H9 (cell line): ENCODE results near the gene FMN1. TPM values are rescaled to one million over a fixed set of nuclear protein-coding genes. Genes with fewer than 3 reads are reported as not detected.

Experiments used
- DNase-seq: peaks from one replicate; pipeline ENCODE4 v3.0.0-alpha.2; 2017
- H2AFZ ChIP-seq: one replicate; pipeline ENCODE4 v1.6.1; 2013; ENCODE audit warnings: mild to moderate bottlenecking, low read length, control low read depth, moderate library complexity
- H2AK5ac ChIP-seq: 2 replicates; pipeline ENCODE4 v1.6.1; 2013; ENCODE audit warnings: low read length, control low read depth, mixed read lengths; ENCODE audit not compliant: insufficient read length
- H2BK120ac ChIP-seq: one replicate; pipeline ENCODE4 v1.6.1; 2013; ENCODE audit warnings: low read depth, mild to moderate bottlenecking, low read length, control low read depth, inconsistent platforms; ENCODE audit not compliant: poor library complexity, severe bottlenecking
- H2BK12ac ChIP-seq: 2 replicates; pipeline ENCODE4 v1.6.1; 2013; ENCODE audit warnings: low read length, control low read depth, mixed read lengths, low read depth; ENCODE audit not compliant: insufficient read length
- H2BK15ac ChIP-seq: 2 replicates; pipeline ENCODE4 v1.6.1; 2013; ENCODE audit warnings: low read depth, low read length, control low read depth
- H2BK20ac ChIP-seq: one replicate; pipeline ENCODE4 v1.6.1; 2013; ENCODE audit warnings: low read depth, mild to moderate bottlenecking, low read length, control low read depth, inconsistent platforms; ENCODE audit not compliant: poor library complexity, severe bottlenecking
- H2BK5ac ChIP-seq: 2 replicates; pipeline ENCODE4 v1.6.1; 2013; ENCODE audit warnings: low read length, control low read depth, mixed read lengths; ENCODE audit not compliant: insufficient read length
- H3K14ac ChIP-seq: 2 replicates; pipeline ENCODE4 v1.6.1; 2013; ENCODE audit warnings: low read length, control low read depth; ENCODE audit not compliant: insufficient read depth
- H3K18ac ChIP-seq: 2 replicates; pipeline ENCODE4 v1.6.1; 2013; ENCODE audit warnings: low read depth, mild to moderate bottlenecking, mixed read lengths, low read length, control low read depth; ENCODE audit not compliant: insufficient read length
- H3K23ac ChIP-seq: 2 replicates; pipeline ENCODE4 v1.6.1; 2013; ENCODE audit warnings: low read length, control low read depth, mixed read lengths, low read depth; ENCODE audit not compliant: insufficient read length
- H3K23me2 ChIP-seq: 2 replicates; pipeline ENCODE4 v1.6.1; 2013; ENCODE audit warnings: low read depth, mild to moderate bottlenecking, mixed read lengths, low read length, control low read depth; ENCODE audit not compliant: insufficient read length, poor library complexity, severe bottlenecking
- H3K27ac ChIP-seq: 2 replicates; pipeline ENCODE4 v1.5.1; 2013; ENCODE audit warnings: low read length, control low read depth, mixed read lengths, low read depth; ENCODE audit not compliant: insufficient read length
- H3K27me3 ChIP-seq: 2 replicates; pipeline ENCODE4 v1.6.1; 2013; ENCODE audit warnings: low read length, control low read depth, inconsistent platforms; ENCODE audit not compliant: insufficient read depth
- H3K4ac ChIP-seq: 2 replicates; pipeline ENCODE4 v1.6.1; 2013; ENCODE audit warnings: low read depth, mild to moderate bottlenecking, control low read depth, inconsistent platforms, low read length, moderate library complexity
- H3K4me1 ChIP-seq: 2 replicates; pipeline ENCODE4 v1.6.1; 2013; ENCODE audit warnings: low read length, control low read depth, inconsistent platforms; ENCODE audit not compliant: insufficient read depth
- H3K4me2 ChIP-seq: 2 replicates; pipeline ENCODE4 v1.6.1; 2013; ENCODE audit warnings: low read length, control low read depth, mixed read lengths; ENCODE audit not compliant: insufficient read length, insufficient read depth
- H3K56ac ChIP-seq: 2 replicates; pipeline ENCODE4 v1.6.1; 2013; ENCODE audit warnings: low read depth, mild to moderate bottlenecking, mixed read lengths, low read length, control low read depth; ENCODE audit not compliant: insufficient read length
- H3K79me1 ChIP-seq: 2 replicates; pipeline ENCODE4 v1.6.1; 2013; ENCODE audit warnings: low read depth, mild to moderate bottlenecking, moderate library complexity, low read length, control low read depth, inconsistent platforms; ENCODE audit not compliant: insufficient read depth, poor library complexity, severe bottlenecking
- H3K79me2 ChIP-seq: 2 replicates; pipeline ENCODE4 v1.6.1; 2013; ENCODE audit warnings: low read length, control low read depth, inconsistent platforms; ENCODE audit not compliant: insufficient read depth
- H3K9ac ChIP-seq: 2 replicates; pipeline ENCODE4 v1.6.1; 2013; ENCODE audit warnings: low read length, control low read depth, mixed read lengths; ENCODE audit not compliant: insufficient read length; ENCODE audit errors: extremely low read depth
- H3K9me3 ChIP-seq: one replicate; pipeline ENCODE4 v1.6.1; 2013; ENCODE audit warnings: low read depth, low read length, inconsistent platforms; ENCODE audit not compliant: control insufficient read depth
- H3T11ph ChIP-seq: one replicate; pipeline ENCODE4 v1.6.1; 2013; ENCODE audit warnings: mild to moderate bottlenecking, low read length, control low read depth, inconsistent platforms
- H4K20me1 ChIP-seq: one replicate; pipeline ENCODE4 v1.6.1; 2013; ENCODE audit not compliant: control insufficient read depth, insufficient read length, insufficient read depth
- H4K5ac ChIP-seq: 2 replicates; pipeline ENCODE4 v1.6.1; 2013; ENCODE audit warnings: low read depth, mild to moderate bottlenecking, mixed read lengths, low read length, control low read depth; ENCODE audit not compliant: insufficient read length
- H4K8ac ChIP-seq: replicated peaks from 2 replicates; pipeline ENCODE4 v1.6.1; 2013; ENCODE audit warnings: low read length, control low read depth, mixed read lengths, low read depth; ENCODE audit not compliant: insufficient read length
- H4K91ac ChIP-seq: 2 replicates; pipeline ENCODE4 v1.6.1; 2013; ENCODE audit warnings: low read depth, mild to moderate bottlenecking, moderate library complexity, mixed read lengths, low read length, control low read depth; ENCODE audit not compliant: insufficient read length
- H3K27ac Mint-ChIP-seq, 3 experiments: 2 replicates in 2 of 3; 3 replicates in 1 of 3; pipeline ENCODE4 v1.8.0; 2020 to 2021; ENCODE audit warnings: mixed read lengths in 3 of 3, mild to moderate bottlenecking in 1 of 3, moderate library complexity in 1 of 3
- H3K27me3 Mint-ChIP-seq: 2 replicates; pipeline ENCODE4 v1.8.0; 2021; ENCODE audit warnings: low read depth, mild to moderate bottlenecking, moderate library complexity, mixed read lengths
- H3K36me3 Mint-ChIP-seq, 3 experiments: 2 replicates in 2 of 3; 3 replicates in 1 of 3; pipeline ENCODE4 v1.8.0; 2020 to 2021; ENCODE audit warnings: low read depth in 3 of 3, mixed read lengths in 3 of 3; ENCODE audit not compliant: insufficient read depth in 1 of 3
- H3K4me1 Mint-ChIP-seq, 2 experiments: 2 replicates each; pipeline ENCODE4 v1.8.0; 2020; ENCODE audit warnings: mixed read lengths in 2 of 2
- H3K4me3 Mint-ChIP-seq, 2 experiments: 2 replicates in 1 of 2; 3 replicates in 1 of 2; pipeline ENCODE4 v1.8.0; 2020 to 2021; ENCODE audit warnings: mild to moderate bottlenecking in 2 of 2, mixed read lengths in 2 of 2, moderate library complexity in 1 of 2
- H3K9me3 Mint-ChIP-seq, 2 experiments: 2 replicates in 1 of 2; 3 replicates in 1 of 2; pipeline ENCODE4 v1.8.0; 2020; ENCODE audit warnings: mild to moderate bottlenecking in 2 of 2, mixed read lengths in 2 of 2, moderate library complexity in 1 of 2
- CTCF ChIP-seq: fragments of 200-600 bp; sonication (generic); conservative IDR thresholded peaks from 3 replicates; pipeline ENCODE4 v1.8.0; 2021; ENCODE audit warnings: antibody characterized with exemption, mild to moderate bottlenecking
- WGBS: extraction: QIAGEN DNeasy Blood & Tissue Kit; methylation state at CpG from one replicate; pipeline ENCODE4 v1.1.7; 2013; ENCODE audit warnings: missing lambda C conversion rate, low lambda C conversion rate, mixed read lengths; ENCODE audit not compliant: insufficient read length; ENCODE audit errors: extremely low coverage; 5-methylcytosine and 5-hydroxymethylcytosine counted together
- total RNA-seq: library from RNA; stranded (reverse); gene quantifications from 2 replicates; pipeline ENCODE4 v1.2.1, GENCODE V29; 2021

Gene FMN1
- total RNA-seq, 1 experiment from 2014 or later: 1.9 TPM

GRCh38 chr15:32853592-32853991 is 340.9 kb downstream of the FMN1 start:
- no peak overlapping the region for H2AFZ ChIP-seq
- peak; percentile 39 for DNase-seq
- H3K9me3 ChIP-seq: no peaks in the 10 kb centered on the region
- no peak overlapping the region for H2BK12ac ChIP-seq
- H3K36me3 Mint-ChIP-seq: no peaks in the 10 kb centered on the region
- H2AK5ac ChIP-seq: no peak overlapping the region
- no peak overlapping the region for H3K56ac ChIP-seq
- H2BK15ac ChIP-seq: no peak overlapping the region
- H2BK120ac ChIP-seq: no peak overlapping the region
- peaks cover 10 to 19% of the 10 kb centered on the region in 2 experiments for H3K4me1 Mint-ChIP-seq
- no peaks in the 10 kb centered on the region for H3K23me2 ChIP-seq
- no CpG with 5 or more reads among the region's 3 CpGs for WGBS
- no peak overlapping the region for H3K18ac ChIP-seq
- no peak overlapping the region for H3K4ac ChIP-seq
- no peak overlapping the region for H4K91ac ChIP-seq
- no peak overlapping the region for H3K14ac ChIP-seq
- H2BK20ac ChIP-seq: no peak overlapping the region
- H3T11ph ChIP-seq: no peak overlapping the region
- no peak overlapping the region for H2BK5ac ChIP-seq
- no peaks in the 10 kb centered on the region for H3K79me1 ChIP-seq
- no peak overlapping the region for H3K9ac ChIP-seq
- H3K79me2 ChIP-seq: no peaks in the 10 kb centered on the region
- 0 out of 2 replicates have a peak, but pooled peaks cover 2% of the 10 kb centered on the region for H3K4me1 ChIP-seq
- H3K27ac ChIP-seq: no peak overlapping the region
- no peak overlapping the region for H3K23ac ChIP-seq
- no peaks in the 10 kb centered on the region for H4K20me1 ChIP-seq
- H3K27me3 ChIP-seq: no peaks in the 10 kb centered on the region
- no peaks in the 10 kb centered on the region for H3K27me3 Mint-ChIP-seq
- no peak overlapping the region for H3K27ac Mint-ChIP-seq
- no peak overlapping the region for H3K4me3 Mint-ChIP-seq
- no peak overlapping the region for H4K5ac ChIP-seq
- H4K8ac ChIP-seq: no peak overlapping the region
- TF ChIP-seq CTCF: no peak
- H3K9me3 Mint-ChIP-seq: no peaks in the 10 kb centered on the region
- no peak overlapping the region for H3K4me2 ChIP-seq
